ENCODE data around the gene TSPAN18.
A peak's percentile ranks its signal among the peaks of the same experiment; 100 is the strongest.

TSPAN18 gene

DNA sequence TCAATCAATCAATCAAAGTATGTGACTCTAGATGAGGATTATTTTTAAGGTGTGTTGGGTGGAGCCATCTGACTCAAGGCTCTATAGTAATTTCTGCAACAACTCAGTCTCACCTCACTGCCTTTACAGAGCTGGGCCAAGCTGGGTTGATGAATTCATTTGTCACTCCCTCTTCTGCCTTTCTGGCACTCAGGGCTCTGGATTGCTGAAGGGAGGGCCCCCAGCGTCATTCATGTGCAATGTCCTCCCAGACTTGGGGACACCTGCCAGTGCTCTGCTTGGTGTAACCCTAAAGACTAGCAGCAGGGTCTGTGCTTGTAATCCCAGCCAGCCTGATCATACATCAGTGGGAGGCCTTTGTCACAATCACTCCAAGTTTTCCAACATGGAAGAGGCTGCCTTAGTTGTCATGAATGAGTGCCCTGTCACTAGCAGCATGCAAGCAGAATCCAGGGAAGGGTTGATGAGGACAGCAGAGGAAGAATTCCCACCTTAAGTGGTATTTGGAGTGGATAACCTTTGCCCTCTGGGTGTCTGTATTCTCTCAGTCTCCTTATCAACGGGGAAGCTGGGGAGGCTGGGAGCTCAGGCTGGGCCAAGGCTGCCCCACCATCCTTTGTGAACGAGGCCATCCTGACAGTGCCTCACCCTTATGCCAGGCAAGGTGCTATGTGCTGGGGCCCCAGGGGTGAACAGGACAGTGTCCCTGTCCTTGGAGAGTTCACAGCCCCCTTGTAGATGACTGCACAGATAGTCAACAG, 225.9 kb downstream of the TSPAN18 start:
- Histone ChIP-seq H4K8ac (ENCODE audit: low read length) (peak overlapping the region; percentile 85), H3K23ac (ENCODE audit: low read length in 2 of 2) (no peak overlapping the region), H2AK5ac (ENCODE audit: low read length, severe bottlenecking) (no peak overlapping the region), H3K4me2 (ENCODE audit: low read length, poor library complexity, severe bottlenecking) (no peak overlapping the region), H3K36me3 (ENCODE audit: control insufficient read depth in 1 of 2, insufficient read depth in 2 of 2, low read depth in 1 of 2, low read length in 2 of 2) (peaks cover 0 to 3% of the 10 kb centered on the region in 2 experiments), H3K4me1 (ENCODE audit: control insufficient read depth, insufficient read depth, low read depth, low read length) (peaks cover 34% of the 10 kb centered on the region), H3K27ac (ENCODE audit: low read length, poor library complexity, severe bottlenecking) (no peak overlapping the region), H2BK15ac (ENCODE audit: low read depth, poor library complexity, severe bottlenecking) (no peak overlapping the region), H3K4ac (ENCODE audit: low read depth in 1 of 2, low read length in 2 of 2) (peak overlapping the region; percentile 10 to 90), H2BK120ac (ENCODE audit: low read depth, low read length) (peak overlapping the region; percentile 74), H4K91ac (ENCODE audit: low read length) (peak overlapping the region; percentile 84), H3K9ac (ENCODE audit: low read length) (no peak overlapping the region), H3K79me1 (replicated peaks; ENCODE audit: low read length, poor library complexity, severe bottlenecking) (peaks cover 9% of the 10 kb centered on the region), H3K27me3 (ENCODE audit: control insufficient read depth in 1 of 2, insufficient read depth in 1 of 2, low read length in 2 of 2) (peaks cover 3 to 16% of the 10 kb centered on the region in 2 experiments), H3K4me3 (ENCODE audit: insufficient read depth in 1 of 2, low read depth in 1 of 2, low read length in 2 of 2) (no peak overlapping the region), H3K14ac (ENCODE audit: low read length in 2 of 2) (no peak overlapping the region), H2AFZ (ENCODE audit: low read depth, low read length) (no peak overlapping the region), H2BK5ac (ENCODE audit: low read depth, low read length, poor library complexity, severe bottlenecking) (no peak overlapping the region), H3K9me3 (ENCODE audit: control insufficient read depth, low read length) (no peaks in the 10 kb centered on the region), H2BK12ac (ENCODE audit: low read length in 2 of 2) (peak overlapping the region; percentile 50 to 82), H3K18ac (ENCODE audit: low read depth in 1 of 2, low read length in 2 of 2) (peak overlapping the region; percentile 16 to 63)
- 40% methylated on average over 3 of the region's 3 CpGs for WGBS
- DNase-seq = no peak

DNA sequence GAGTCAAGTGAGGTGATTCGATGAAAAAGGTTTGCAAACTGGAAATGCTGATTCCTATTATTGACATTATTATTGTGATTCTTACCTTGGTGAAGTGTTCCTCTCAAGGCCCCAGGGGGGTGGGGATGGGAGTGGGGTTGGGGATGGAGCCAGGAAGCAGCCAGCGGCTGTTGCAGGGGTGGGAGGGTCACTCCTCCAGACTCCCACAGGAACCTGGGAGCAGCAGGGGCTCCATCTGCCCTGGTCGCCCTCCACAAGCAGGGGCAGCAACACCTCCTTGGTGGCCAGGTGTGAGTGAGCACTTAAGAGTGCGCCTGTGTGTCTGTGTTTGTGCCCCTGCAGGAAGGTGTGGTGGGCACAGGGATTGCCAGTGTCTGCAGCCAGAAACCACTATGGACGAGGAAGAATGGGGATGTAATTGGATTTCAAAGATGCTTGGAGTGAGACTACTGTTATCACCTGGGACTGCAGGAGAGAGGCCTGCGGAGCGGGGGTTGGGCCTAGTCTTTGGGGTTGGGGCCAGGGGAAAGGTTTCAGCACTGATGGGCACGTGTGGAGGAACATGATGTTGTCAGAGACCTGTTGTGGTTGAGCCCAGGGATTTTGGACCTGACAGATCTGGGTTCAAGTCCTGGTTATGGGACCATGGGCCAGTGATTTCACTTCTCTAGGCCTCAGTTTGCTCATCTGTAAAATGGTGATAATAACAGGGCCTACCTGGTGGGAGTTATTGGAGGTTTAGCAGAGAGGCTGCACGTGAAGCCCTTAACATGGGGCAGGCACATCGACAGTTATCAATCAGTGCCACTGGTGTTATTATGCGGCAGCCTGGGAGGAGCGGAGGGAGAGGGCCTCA, 227.5 kb downstream of the TSPAN18 start:
- Histone ChIP-seq H3K4me2 (ENCODE audit: low read length, poor library complexity, severe bottlenecking) (no peak overlapping the region), H3K27me3 (ENCODE audit: control insufficient read depth in 1 of 2, insufficient read depth in 1 of 2, low read length in 2 of 2) (peaks cover 3 to 23% of the 10 kb centered on the region in 2 experiments), H3K36me3 (ENCODE audit: control insufficient read depth in 1 of 2, insufficient read depth in 2 of 2, low read depth in 1 of 2, low read length in 2 of 2) (no peaks in the 10 kb centered on the region), H2BK120ac (ENCODE audit: low read depth, low read length) (peak overlapping the region; percentile 69), H3K79me1 (replicated peaks; ENCODE audit: low read length, poor library complexity, severe bottlenecking) (peaks cover 1% of the 10 kb centered on the region), H3K27ac (ENCODE audit: low read length, poor library complexity, severe bottlenecking) (peak overlapping the region; percentile 9), H2BK15ac (ENCODE audit: low read depth, poor library complexity, severe bottlenecking) (peak overlapping the region; percentile 84), H4K91ac (ENCODE audit: low read length) (peak overlapping the region; percentile 53), H2BK12ac (ENCODE audit: low read length in 2 of 2) (peak overlapping the region; percentile 75 to 81), H3K14ac (ENCODE audit: low read length in 2 of 2) (peak overlapping the region in 1 of 2 experiments; percentile 63), H2AFZ (ENCODE audit: low read depth, low read length) (no peak overlapping the region), H3K4ac (ENCODE audit: low read depth in 1 of 2, low read length in 2 of 2) (peak overlapping the region; percentile 73 to 82), H3K9ac (ENCODE audit: low read length) (peak overlapping the region; percentile 16), H3K4me1 (ENCODE audit: control insufficient read depth, insufficient read depth, low read depth, low read length) (peaks cover 37% of the 10 kb centered on the region), H4K8ac (ENCODE audit: low read length) (peak overlapping the region; percentile 47), H2AK5ac (ENCODE audit: low read length, severe bottlenecking) (no peak overlapping the region), H3K9me3 (ENCODE audit: control insufficient read depth, low read length) (no peaks in the 10 kb centered on the region), H3K4me3 (ENCODE audit: insufficient read depth in 1 of 2, low read depth in 1 of 2, low read length in 2 of 2) (no peak overlapping the region), H2BK5ac (ENCODE audit: low read depth, low read length, poor library complexity, severe bottlenecking) (no peak overlapping the region), H3K18ac (ENCODE audit: low read depth in 1 of 2, low read length in 2 of 2) (peak overlapping the region; percentile 47 to 81), H3K23ac (ENCODE audit: low read length in 2 of 2) (no peak overlapping the region)
- 53% methylated on average over 12 of the region's 12 CpGs for WGBS
- no peak for DNase-seq

DNA sequence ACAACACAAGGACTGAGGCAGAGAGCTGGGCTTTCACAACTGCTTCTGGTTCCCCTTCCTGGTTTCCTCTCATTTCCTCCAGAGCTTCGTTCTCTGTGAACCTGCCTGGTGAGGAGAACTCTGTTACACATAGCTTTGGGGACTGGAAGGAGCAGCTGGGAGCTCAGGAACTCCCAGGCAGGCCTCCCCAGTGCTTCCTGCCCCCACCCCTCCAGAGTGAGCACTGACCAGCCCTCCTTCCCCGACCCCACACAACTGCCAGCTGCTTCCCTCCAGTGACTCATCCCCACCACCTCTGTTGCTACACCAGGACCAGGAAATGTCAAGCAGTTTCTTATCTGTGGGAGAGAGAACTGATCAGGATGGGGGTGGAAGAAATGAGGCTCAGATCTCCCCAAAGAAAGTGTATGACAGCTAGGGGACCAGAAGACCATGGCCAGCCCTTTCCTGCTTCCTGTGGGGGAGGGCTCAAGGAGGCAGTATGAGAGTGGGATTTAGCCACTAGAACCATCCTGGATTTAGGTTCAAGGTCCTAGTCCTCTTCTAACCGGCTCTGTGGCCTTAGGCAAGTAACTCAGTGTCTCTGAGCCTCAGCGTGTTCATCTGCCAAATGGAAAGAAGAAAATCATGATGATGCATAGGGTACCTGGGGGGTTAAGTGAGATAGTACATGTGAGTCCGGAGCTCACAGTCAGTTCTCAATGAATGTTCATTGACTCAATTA, 228.4 kb downstream of the TSPAN18 start:
- no peaks in the 10 kb centered on the region for H3K9me3 ChIP-seq (ENCODE audit: control insufficient read depth, low read length)
- H3K18ac ChIP-seq (ENCODE audit: low read depth in 1 of 2, low read length in 2 of 2) = peak overlapping the region; percentile 81 to 93
- WGBS = 44% methylated on average over 4 of the region's 5 CpGs
- H3K4me3 ChIP-seq (ENCODE audit: insufficient read depth in 1 of 2, low read depth in 1 of 2, low read length in 2 of 2) = peak overlapping the region in 1 of 2 experiments; percentile 23
- no peak overlapping the region for H3K23ac ChIP-seq (ENCODE audit: low read length in 2 of 2)
- peak; percentile 93 for DNase-seq
- H3K27ac ChIP-seq (ENCODE audit: low read length, poor library complexity, severe bottlenecking) = peak overlapping the region; percentile 9
- peak overlapping the region; percentile 73 to 82 for H3K4ac ChIP-seq (ENCODE audit: low read depth in 1 of 2, low read length in 2 of 2)
- peak overlapping the region; percentile 88 for H4K91ac ChIP-seq (ENCODE audit: low read length)
- H3K36me3 ChIP-seq (ENCODE audit: control insufficient read depth in 1 of 2, insufficient read depth in 2 of 2, low read depth in 1 of 2, low read length in 2 of 2) = no peaks in the 10 kb centered on the region
- peak overlapping the region; percentile 83 for H4K8ac ChIP-seq (ENCODE audit: low read length)
- H2BK120ac ChIP-seq (ENCODE audit: low read depth, low read length) = peak overlapping the region; percentile 89
- H3K27me3 ChIP-seq (ENCODE audit: control insufficient read depth in 1 of 2, insufficient read depth in 1 of 2, low read length in 2 of 2) = peaks cover 3 to 23% of the 10 kb centered on the region in 2 experiments
- H2AFZ ChIP-seq (ENCODE audit: low read depth, low read length) = no peak overlapping the region
- peak overlapping the region; percentile 16 for H3K9ac ChIP-seq (ENCODE audit: low read length)
- no peak overlapping the region for H3K14ac ChIP-seq (ENCODE audit: low read length in 2 of 2)
- peak overlapping the region; percentile 80 to 81 for H2BK12ac ChIP-seq (ENCODE audit: low read length in 2 of 2)
- H2BK5ac ChIP-seq (ENCODE audit: low read depth, low read length, poor library complexity, severe bottlenecking) = no peak overlapping the region
- H2BK15ac ChIP-seq (ENCODE audit: low read depth, poor library complexity, severe bottlenecking) = peak overlapping the region; percentile 84
- peaks cover 40% of the 10 kb centered on the region for H3K4me1 ChIP-seq (ENCODE audit: control insufficient read depth, insufficient read depth, low read depth, low read length)
- no peak overlapping the region for H3K4me2 ChIP-seq (ENCODE audit: low read length, poor library complexity, severe bottlenecking)
- H2AK5ac ChIP-seq (ENCODE audit: low read length, severe bottlenecking) = no peak overlapping the region
- H3K79me1 ChIP-seq (replicated peaks; ENCODE audit: low read length, poor library complexity, severe bottlenecking) = no peaks in the 10 kb centered on the region

All from mesenchymal stem cell (in vitro differentiated cells and primary cell).